Fibroblast of peridontal ligament (primary cell): ENCODE results near the gene SLC34A3.

ENCODE experiments used
- DNase-seq: peaks from one replicate; pipeline ENCODE4 v3.0.0-alpha.2; 2010; ENCODE audit errors: extremely low read depth

The SLC34A3 gene

DNA sequence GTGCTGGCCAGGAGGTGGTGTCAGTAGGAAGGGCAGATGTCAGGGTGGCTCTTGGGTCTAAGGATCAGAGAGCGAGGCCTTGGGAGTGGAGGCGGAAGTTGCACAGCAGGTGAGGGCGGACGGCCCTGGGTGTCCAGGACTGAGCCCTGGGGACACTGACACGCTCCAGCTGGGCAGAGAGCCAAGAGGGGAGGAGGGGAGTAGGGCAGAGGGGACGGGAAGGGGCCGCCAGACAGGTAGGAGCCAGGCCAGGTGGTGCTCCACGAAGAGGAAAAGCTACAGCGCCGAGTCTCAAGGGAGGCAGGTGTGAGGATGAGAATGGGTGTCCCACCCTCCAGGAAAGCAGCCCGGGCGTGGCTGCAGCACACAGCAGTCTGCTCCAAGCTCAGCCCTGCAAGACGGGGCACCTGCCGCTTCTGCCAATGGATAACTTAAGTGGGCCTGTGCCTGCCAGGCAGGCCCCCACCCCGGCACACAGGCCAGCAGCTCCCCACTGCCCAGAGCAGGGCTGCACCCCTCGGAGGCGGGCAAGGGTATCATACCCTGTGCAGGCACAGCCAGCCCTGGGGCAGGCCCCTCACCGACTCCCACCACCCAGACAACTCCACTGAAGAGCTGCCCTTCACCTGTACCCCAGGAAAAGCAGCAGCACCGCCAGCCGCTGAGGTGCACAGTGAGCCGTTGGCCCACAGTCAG is 35.0 kb upstream of the SLC34A3 start:
- DNase-seq = no peak

DNA sequence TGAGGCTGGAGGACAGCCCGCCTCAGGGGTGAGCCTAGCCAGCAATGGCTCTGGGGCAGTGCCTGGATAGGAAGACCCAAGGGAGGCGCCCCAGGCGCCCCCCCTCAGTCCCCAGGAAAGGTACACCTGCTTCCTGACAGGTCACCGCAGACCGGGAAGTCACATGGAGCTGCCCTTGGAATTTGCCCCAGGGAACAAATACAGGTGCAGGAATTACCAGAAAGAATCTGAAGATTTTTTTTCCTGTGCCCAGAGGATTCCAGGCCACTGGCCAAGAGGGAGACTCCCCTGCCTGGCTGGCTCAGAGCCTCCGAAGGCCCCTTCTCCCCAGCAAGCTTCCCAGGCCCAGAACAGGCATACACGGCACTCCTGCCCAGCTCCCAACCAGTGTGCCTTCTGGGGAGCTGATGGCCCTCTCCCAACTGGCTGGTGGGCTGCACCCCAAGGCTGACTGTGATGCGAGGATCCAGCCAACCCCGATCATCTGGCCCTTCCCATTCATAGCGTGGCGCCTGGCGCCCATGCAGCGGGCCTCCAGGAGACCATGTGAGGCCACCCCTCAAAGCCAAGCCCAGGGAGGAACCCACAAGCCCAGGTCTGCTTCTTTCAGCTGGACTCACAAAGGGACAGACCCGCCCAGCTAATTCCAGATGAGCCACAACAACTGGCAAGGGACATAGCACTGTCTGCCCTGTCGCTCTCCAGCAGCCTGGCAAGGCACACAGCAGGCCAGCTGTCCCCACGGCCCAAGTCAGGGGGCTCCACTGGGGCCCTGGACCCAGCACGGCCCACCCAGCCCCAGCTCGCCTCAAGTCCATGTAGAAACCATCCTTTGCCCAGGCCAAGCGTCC is 32.4 kb upstream of the SLC34A3 start:
- no peak for DNase-seq

- DNase-seq = no peak
These were observed 31.8 kb upstream of the SLC34A3 start for GRCh38 chr9:137198902-137199283.

GRCh38 chr9:137199411-137200121 is 31.1 kb upstream of the SLC34A3 start:
- peak; percentile 26 for DNase-seq

- DNase-seq = peak; percentile 98
These were observed 30.1 kb upstream of the SLC34A3 start, which contains the start of gene TPRN for GRCh38 chr9:137200311-137201204. Gene TPRN (minus strand): TSS chr9:137200741. CDS start chr9:137200711, 30 bp downstream.

- no peak for DNase-seq
These were observed 29.4 kb upstream of the SLC34A3 start for GRCh38 chr9:137201205-137201868.

GRCh38 chr9:137202966-137203365 is 27.7 kb upstream of the SLC34A3 start:
- DNase-seq = no peak

DNA sequence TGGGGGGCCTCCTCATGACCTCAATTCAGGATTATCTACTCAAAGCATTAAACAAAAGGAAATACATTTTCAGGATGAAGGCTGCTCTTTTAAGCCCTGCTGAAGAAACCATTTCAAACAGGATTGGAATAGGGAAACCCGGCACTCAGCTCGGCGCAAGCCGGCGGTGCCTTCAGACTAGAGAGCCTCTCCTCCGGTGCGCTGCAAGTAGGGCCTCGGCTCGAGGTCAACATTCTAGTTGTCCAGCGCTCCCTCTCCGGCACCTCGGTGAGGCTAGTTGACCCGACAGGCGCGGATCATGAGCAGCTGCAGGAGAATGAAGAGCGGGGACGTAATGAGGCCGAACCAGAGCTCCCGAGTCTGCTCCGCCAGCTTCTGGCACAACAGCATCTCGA is 26.0 kb upstream of the SLC34A3 start:
- no peak for DNase-seq

DNA sequence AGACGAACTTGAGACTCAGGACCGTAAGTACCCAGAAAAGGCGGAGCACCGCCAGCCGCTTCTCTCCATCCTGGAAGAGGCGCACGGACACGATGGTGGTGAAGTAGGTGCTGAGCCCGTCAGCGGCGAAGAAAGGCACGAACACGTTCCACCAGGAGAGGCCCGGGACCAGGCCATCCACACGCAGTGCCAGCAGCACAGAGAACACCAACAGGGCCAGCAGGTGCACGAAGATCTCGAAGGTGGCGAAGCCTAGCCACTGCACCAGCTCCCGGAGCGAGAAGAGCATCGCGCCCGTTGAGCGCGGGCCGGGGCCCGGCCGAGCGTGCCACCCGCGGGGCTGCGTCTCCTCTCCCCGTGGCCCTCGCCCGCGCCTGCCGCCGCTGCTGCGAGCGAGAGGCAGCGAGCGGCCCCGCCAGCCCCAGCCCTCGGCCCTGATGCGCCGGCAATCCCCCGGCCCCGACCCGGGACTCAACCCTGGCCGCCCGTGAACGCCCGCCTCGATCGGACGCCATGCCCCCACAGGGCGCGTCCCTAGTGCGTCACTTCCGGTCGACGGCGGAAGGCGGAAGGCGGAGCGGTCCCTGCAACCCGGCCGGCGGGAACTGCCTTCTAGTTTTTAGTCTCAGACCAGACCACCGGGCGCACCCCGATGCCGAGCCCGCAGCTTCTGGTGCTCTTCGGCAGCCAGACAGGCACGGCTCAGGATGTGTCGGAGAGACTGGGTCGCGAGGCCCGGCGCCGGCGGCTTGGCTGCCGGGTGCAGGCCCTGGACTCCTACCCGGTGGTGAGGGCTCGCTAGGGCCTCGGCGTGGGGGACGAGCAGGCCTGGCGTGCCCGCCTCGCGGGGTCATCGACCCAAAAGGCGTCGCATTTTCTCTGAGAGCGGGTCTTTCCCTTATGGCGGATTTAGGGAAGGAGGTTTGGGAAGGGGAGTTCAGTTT is 25.3 kb upstream of the SLC34A3 start, which contains the start of the genes NDOR1 and TMEM203:
NDOR1 (plus strand) TSS at position 575 of the 944 bp plus-strand sequence; CDS start at position 653, 78 bp downstream.
TMEM203 (minus strand) TSS at position 523 of the 944 bp plus-strand sequence; CDS start at position 289, 234 bp downstream.
- DNase-seq = peak; percentile 71

- DNase-seq = no peak
These were observed 24.1 kb upstream of the SLC34A3 start for GRCh38 chr9:137206602-137207001.

DNA sequence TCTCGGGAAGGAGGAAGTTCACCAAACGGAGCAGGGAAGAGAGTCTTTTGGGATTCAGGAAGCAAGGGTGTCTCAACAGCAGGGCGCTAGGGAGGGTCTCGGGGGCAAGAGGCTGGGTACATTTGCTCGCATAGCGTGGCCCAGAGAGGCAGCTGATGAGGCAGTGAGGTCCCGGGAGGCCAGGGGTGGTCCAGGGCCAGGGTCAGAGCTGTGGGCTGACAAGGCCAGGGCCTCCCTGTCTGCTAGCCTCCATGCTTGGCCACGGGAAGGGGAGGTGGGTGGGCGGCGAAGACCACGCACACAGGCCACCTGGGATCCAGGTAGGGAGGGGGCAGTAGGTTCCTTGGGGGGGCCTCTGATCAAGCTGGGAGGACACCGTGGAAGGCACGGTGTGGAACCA is 19.2 kb upstream of the SLC34A3 start:
- DNase-seq = no peak

- no peak for DNase-seq
These were observed 18.2 kb upstream of the SLC34A3 start for GRCh38 chr9:137212520-137212919.

DNA sequence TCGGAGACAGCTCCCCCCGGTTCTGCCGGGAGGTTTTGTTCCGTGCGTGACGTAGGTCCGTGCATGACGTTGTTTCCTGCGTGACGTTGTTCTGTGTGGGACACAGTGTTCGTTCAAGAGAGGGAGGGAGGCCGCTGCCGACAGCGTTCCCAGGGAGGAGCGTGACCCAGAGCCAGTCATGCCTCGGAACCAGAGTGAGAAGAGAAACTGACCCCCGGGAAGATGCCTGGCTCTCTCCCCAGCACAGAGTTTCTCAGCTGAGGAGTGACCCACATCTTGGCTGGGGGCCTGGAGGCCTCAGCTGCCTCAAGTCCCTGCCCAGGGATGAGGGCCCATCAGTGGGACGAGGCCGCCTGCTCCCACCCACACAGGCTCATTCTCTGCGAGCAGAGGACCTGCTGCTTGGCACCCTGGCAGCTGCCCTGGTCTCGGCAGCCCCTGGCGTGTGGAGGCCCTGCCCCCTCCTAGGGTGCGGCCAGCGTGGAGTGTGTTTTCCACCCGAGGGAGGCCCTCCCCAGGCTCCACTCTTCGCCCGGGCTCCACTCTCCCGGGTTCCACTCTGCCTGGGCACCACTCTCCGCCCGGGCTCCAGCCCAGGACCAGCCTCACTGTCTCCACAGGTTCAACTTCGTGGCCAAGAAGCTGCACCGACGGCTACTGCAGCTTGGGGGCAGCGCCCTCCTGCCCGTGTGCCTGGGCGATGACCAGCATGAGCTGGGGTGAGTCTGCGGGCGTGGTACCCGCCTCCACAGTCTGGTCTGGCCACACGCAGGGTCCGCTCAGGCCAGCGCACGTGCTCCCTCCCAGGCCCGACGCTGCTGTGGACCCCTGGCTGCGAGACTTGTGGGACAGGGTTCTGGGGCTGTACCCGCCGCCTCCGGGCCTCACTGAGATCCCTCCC is 17.3 kb upstream of the SLC34A3 start:
- DNase-seq = no peak

DNA sequence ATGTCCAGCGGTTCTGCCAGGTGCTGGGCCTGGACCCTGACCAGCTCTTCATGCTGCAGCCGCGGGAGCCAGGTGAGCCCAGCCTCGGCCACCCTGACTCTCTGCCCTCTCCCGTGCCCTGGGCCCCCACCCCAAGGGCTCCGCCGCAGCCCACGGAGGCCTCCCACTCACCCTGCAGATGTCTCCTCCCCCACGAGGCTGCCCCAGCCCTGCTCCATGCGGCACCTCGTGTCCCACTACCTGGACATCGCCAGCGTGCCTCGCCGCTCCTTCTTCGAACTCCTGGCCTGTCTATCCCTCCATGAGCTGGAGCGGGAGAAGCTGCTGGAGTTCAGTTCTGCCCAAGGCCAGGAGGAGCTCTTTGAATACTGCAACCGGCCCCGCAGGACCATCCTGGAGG is 16.1 kb upstream of the SLC34A3 start:
- DNase-seq = no peak

GRCh38 chr9:137215196-137215986 is 15.3 kb upstream of the SLC34A3 start:
- DNase-seq = no peak

GRCh38 chr9:137216188-137216965 is 14.3 kb upstream of the SLC34A3 start:
- DNase-seq = no peak
